Upper lobe of right lung (tissue), 1 donor: ENCODE data around the gene LRP2. TPM values are rescaled to one million over a fixed set of nuclear protein-coding genes. Genes with fewer than 3 reads are reported as not detected.
A peak's percentile ranks its signal among the peaks of the same experiment; 100 is the strongest.

Experiments used
- ATAC-seq: fragments of 200-7000 bp; cut with Tn5 transposase; one replicate; pipeline ENCODE4 v1.9.1; 2020; ENCODE audit warnings: mild to moderate bottlenecking, moderate library complexity
- DNase-seq: peaks from one replicate; pipeline ENCODE4 v3.0.0-alpha.2; 2020
- H3K27ac ChIP-seq: fragments of 200-600 bp; one replicate; pipeline ENCODE4 v1.8.0; 2022
- H3K27me3 ChIP-seq: fragments of 200-600 bp; one replicate; pipeline ENCODE4 v1.8.0; 2022; ENCODE audit warnings: mild to moderate bottlenecking
- H3K36me3 ChIP-seq: fragments of 200-600 bp; one replicate; pipeline ENCODE4 v1.8.0; 2022
- H3K4me1 ChIP-seq: fragments of 200-600 bp; one replicate; pipeline ENCODE4 v1.8.0; 2022
- H3K4me3 ChIP-seq: fragments of 200-600 bp; one replicate; pipeline ENCODE4 v1.8.0; 2022; ENCODE audit warnings: mild to moderate bottlenecking
- H3K9me3 ChIP-seq: fragments of 200-600 bp; one replicate; pipeline ENCODE4 v1.8.0; 2022
- CTCF ChIP-seq: fragments of 200-600 bp; IDR thresholded peaks from one replicate; pipeline ENCODE4 v1.8.0; 2022; ENCODE audit warnings: antibody characterized with exemption
- intact Hi-C: fragments of 100-400 bp; cut with DNase I; formaldehyde crosslinking; loops from one replicate; pipeline ENCODE4 v1.11.0; 2022
- total RNA-seq: library from RNA; stranded (reverse); fragmentation: NEBNext Ultra II Directional; extraction: Animal tissue kit (Norgen Biotek cat#: 25700); gene quantifications from one replicate; pipeline ENCODE4 v1.2.1, GENCODE V29; 2021
- donor health status: DM: no; HTN: yes; CAD: no; lungs with severe emphysema.

The LRP2 gene
- total RNA-seq, 1 donor from 2014 or later = 36.6 TPM

GRCh38 chr2:169301596-169302335, 60.6 kb downstream of the LRP2 start:
- ATAC-seq (no peak), DNase-seq (no peak)
- Histone ChIP-seq H3K27ac (no peak overlapping the region), H3K9me3 (no peaks in the 10 kb centered on the region), H3K4me3 (no peak overlapping the region), H3K27me3 (no peaks in the 10 kb centered on the region), H3K36me3 (no peaks in the 10 kb centered on the region), H3K4me1 (no peaks in the 10 kb centered on the region)
- intact Hi-C loops = no loop called here
- TF ChIP-seq CTCF = no peak

GRCh38 chr2:169300636-169301530, 61.5 kb downstream of the LRP2 start:
- H3K4me1 ChIP-seq = no peaks in the 10 kb centered on the region
- no peaks in the 10 kb centered on the region for H3K36me3 ChIP-seq
- no peaks in the 10 kb centered on the region for H3K9me3 ChIP-seq
- H3K27ac ChIP-seq = no peak overlapping the region
- DNase-seq (no peak), ATAC-seq (no peak)
- intact Hi-C loops = no loop called here
- TF ChIP-seq CTCF = no peak
- no peaks in the 10 kb centered on the region for H3K27me3 ChIP-seq
- H3K4me3 ChIP-seq = no peak overlapping the region

DNA sequence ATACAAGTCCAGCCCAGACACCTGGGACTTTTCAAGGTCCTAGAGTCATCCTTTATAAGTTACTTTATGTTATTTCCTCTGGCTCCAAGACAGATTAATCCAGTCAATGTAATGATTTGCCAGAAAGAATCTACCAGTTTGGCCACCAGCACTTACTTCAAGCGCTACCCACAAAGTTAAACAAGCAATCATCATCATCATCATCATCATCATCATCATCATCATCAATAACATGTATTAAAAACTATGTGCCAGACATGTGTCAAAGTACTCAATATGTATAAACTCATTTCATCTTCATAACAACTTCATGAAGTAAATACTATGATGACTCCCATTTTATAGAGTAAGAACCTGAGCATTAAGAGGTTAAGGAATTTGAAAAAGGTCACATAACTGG, 64.3 kb downstream of the LRP2 start:
- no peak for TF ChIP-seq CTCF
- ATAC-seq = no peak

GRCh38 chr2:169294001-169294675, 68.2 kb downstream of the LRP2 start:
- ATAC-seq = peak; percentile 64

More for the DNA sequence above, 64.3 kb downstream of the LRP2 start:
- DNase-seq = no peak
- no peaks in the 10 kb centered on the region for H3K9me3 ChIP-seq
- H3K4me1 ChIP-seq = no peaks in the 10 kb centered on the region
- no peak overlapping the region for H3K4me3 ChIP-seq
- intact Hi-C loops = no loop called here
- H3K36me3 ChIP-seq = no peaks in the 10 kb centered on the region
- H3K27ac ChIP-seq = no peak overlapping the region
- H3K27me3 ChIP-seq = no peaks in the 10 kb centered on the region

More at GRCh38 chr2:169294001-169294675, 68.2 kb downstream of the LRP2 start:
- no peaks in the 10 kb centered on the region for H3K4me1 ChIP-seq
- DNase-seq = no peak
- no peaks in the 10 kb centered on the region for H3K27me3 ChIP-seq
- no peak overlapping the region for H3K27ac ChIP-seq
- H3K9me3 ChIP-seq = no peaks in the 10 kb centered on the region
- H3K36me3 ChIP-seq = no peaks in the 10 kb centered on the region
- no peak for TF ChIP-seq CTCF
- intact Hi-C loops = no loop called here
- H3K4me3 ChIP-seq = no peak overlapping the region
